AG10803 (cell line): Measurements from ENCODE around the gene UBAC1.

Source experiments
- DNase-seq: peaks from one replicate; pipeline ENCODE4 v3.0.0; 2010; ENCODE audit warnings: low read depth
- H3K4me3 ChIP-seq: 2 replicates; pipeline ENCODE4 v1.5.1; 2011; ENCODE audit warnings: mild to moderate bottlenecking, low read length, control low read depth
- CTCF ChIP-seq: conservative IDR thresholded peaks from 2 replicates; pipeline ENCODE4 v1.5.1; 2011; ENCODE audit warnings: mild to moderate bottlenecking, low read length, control low read depth, inconsistent platforms

The UBAC1 gene

GRCh38 chr9:135988493-135988892, 27.3 kb upstream of the UBAC1 start:
- H3K4me3 ChIP-seq, result no peak overlapping the region
- DNase-seq, result no peak
- TF ChIP-seq CTCF, result no peak

- TF ChIP-seq CTCF, result no peak
- DNase-seq, result no peak
- H3K4me3 ChIP-seq, result no peak overlapping the region
These were observed 26.7 kb upstream of the UBAC1 start for GRCh38 chr9:135987838-135988404.

DNA sequence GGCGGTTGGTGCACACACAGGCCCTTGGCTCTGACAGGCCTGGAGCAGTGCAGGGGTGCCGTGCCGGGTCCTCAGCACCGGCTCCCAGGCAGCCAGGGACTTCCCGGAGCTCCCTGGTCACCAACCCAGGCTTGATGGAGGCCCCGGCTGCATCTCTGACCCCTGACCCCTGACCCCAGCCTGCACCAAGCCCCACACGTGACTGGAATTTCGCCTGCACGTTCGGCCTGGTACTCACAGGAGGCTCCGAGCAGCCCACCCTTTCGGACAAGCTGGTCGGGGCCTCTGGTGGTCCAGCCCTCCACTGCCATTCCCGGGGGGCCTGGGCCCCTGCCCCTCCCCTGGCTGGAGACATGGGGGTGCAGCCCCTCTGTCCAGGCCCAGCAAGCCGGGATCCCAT, 25.4 kb upstream of the UBAC1 start:
- no peak for TF ChIP-seq CTCF
- H3K4me3 ChIP-seq, result no peak overlapping the region
- no peak for DNase-seq

DNA sequence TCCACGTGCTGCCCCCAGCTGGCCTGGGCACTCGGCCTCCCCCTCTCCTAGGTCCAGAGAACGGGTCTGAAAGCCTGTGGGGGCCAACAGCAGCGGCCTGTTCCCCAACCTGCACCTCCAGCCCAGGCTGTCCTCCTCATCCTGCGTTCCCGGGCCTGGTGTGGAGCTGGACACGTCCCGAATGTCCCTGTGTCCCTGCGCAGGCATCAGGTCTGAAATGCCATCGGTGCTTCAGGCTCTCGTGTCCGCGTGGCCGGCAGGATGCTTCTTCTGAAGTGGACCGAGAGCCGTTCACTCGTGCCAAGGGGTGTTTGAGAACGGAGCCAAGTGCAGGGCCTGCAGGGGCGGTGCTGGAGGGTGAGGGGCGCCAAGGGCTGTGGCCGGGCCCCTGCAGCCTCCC, 24.7 kb upstream of the UBAC1 start:
- DNase-seq, result no peak
- no peak for TF ChIP-seq CTCF
- H3K4me3 ChIP-seq, result no peak overlapping the region

GRCh38 chr9:135985459-135985774, 24.2 kb upstream of the UBAC1 start:
- H3K4me3 ChIP-seq, result no peak overlapping the region
- no peak for DNase-seq
- TF ChIP-seq CTCF, result no peak

DNA sequence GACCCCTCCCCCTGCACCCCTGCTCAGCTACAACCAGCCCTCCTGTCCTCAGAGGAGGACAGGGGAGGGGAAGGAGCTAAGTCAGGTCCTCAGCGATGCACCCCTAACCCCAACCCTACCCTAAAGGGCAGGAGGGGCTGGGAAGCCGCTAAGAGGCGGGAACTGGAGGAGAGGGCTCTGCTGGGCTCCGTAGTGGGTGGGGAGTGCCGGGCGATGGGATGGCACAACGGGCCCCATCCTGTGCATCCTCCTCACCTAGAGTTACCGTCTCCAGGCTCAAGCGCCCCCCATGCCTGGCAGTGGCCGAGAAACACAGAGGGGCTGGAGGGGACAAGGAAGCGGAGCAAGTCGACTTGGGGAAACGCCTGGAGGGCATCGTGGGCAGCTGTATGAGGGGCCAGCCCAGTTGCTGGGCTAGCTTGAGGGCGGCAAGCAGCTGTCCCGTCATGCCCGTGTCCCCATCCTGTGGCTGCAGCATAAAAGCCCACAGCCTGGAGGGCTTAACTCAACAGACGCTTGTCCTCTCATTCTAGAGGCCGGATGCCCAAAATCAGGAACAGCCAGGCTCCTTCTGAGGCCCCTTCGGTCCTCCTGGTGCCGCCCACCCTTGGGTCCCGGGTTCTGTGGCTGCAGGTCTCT, 23.0 kb upstream of the UBAC1 start:
- DNase-seq, result no peak
- no peak for TF ChIP-seq CTCF
- no peak overlapping the region for H3K4me3 ChIP-seq

DNA sequence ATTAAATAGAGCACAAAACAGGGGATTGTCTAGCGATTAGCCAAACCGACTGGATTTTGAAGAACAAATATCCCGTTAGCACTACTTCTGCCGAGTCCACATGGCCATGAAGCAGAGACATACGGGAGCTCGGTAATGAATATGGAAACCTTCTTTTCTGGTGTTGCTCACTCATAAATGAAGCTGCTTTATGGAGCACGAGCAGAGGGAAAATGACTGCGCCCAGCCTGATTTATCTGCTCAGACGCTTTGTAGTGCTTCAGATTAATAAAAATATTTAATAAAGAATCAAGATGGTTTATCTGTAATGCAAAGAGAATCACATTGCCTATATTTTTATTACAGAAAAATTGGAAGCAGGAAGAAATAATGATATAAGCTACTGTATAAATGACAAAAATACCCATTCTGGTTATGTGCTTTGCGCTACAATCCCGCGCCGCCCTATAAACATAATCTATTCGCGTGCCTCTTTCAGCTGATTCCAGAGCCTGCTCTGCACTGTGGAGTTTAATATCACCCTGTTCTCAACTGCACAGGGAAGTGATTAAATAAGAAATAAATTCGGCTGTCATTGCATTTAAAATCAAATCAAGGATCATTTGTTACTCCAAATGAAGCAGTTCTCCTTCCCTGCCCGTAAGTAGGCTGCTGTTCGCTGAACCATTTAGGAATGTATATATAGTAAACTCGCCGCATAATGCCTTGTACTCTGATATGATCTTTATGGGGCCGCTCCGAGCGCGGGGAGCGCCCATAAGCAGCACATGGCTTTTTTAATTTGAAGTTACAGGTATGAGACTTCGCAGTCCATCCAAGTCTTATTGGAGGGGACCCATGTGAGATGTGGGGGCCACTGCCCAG, 22.3 kb upstream of the UBAC1 start:
- DNase-seq, result no peak
- TF ChIP-seq CTCF, result no peak
- no peak overlapping the region for H3K4me3 ChIP-seq
